Neutrophil (primary cell): ENCODE measurements around the gene ZNF367.

ENCODE experiments used
- H3K27ac ChIP-seq: fragments of 200-600 bp; sonication (generic); 2 replicates; pipeline ENCODE4 v1.5.1; 2016; ENCODE audit warnings: mild to moderate bottlenecking, moderate library complexity
- H3K27me3 ChIP-seq: fragments of 200-600 bp; sonication (generic); 2 replicates; pipeline ENCODE4 v1.6.0; 2016; ENCODE audit warnings: mild to moderate bottlenecking
- H3K36me3 ChIP-seq: fragments of 200-600 bp; sonication (generic); 2 replicates; pipeline ENCODE4 v1.5.1; 2017
- H3K4me1 ChIP-seq, 2 experiments: fragments of 200-600 bp in 1 of 2; sonication (generic) in 1 of 2; 1 replicate in 1 of 2; 2 replicates in 1 of 2; pipeline versions ENCODE4 v1.5.1 to v1.6.1; 2013 to 2016; ENCODE audit warnings: low read depth in 1 of 2, low read length in 1 of 2, mild to moderate bottlenecking in 1 of 2, moderate library complexity in 1 of 2; ENCODE audit not compliant: control insufficient read depth in 1 of 2, insufficient read depth in 1 of 2
- H3K4me3 ChIP-seq, 2 experiments: fragments of 200-600 bp in 1 of 2; sonication (generic) in 1 of 2; 1 replicate in 1 of 2; 2 replicates in 1 of 2; pipeline ENCODE4 v1.5.1; 2013 to 2016; ENCODE audit warnings: low read depth in 1 of 2, low read length in 1 of 2, mild to moderate bottlenecking in 1 of 2, moderate library complexity in 1 of 2
- H3K9me3 ChIP-seq: fragments of 200-600 bp; sonication (generic); 2 replicates; pipeline ENCODE4 v1.5.1; 2016
- CTCF ChIP-seq: fragments of 200-600 bp; sonication (generic); IDR thresholded peaks from 2 replicates; pipeline ENCODE4 v1.5.1; 2016; ENCODE audit warnings: antibody characterized with exemption

Gene ZNF367

GRCh38 chr9:96425500-96426169, 7.5 kb upstream of the ZNF367 start:
- no peaks in the 10 kb centered on the region for H3K9me3 ChIP-seq
- H3K4me1 ChIP-seq, result no peaks in the 10 kb centered on the region
- no peak for TF ChIP-seq CTCF
- H3K4me3 ChIP-seq, result no peak overlapping the region
- no peaks in the 10 kb centered on the region for H3K27me3 ChIP-seq
- no peaks in the 10 kb centered on the region for H3K36me3 ChIP-seq
- no peak overlapping the region for H3K27ac ChIP-seq

DNA sequence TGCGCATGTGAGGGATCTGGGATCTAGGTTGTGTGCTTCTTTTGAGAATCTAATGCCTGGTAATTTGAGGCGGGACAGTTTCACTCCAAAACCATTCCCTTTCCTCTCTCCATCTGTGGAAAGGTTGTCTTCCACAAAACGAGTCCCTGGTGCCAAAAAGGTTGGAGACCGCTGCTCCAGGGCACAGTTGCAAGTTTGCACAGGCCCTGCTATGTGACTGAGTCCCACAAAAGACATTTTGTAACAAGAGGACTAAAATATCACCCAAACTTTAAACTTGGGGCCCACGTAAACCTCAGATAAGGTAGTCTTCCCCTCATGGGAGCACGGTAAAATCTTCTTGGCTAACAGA, 5.8 kb upstream of the ZNF367 start:
- TF ChIP-seq CTCF, result no peak
- Histone ChIP-seq H3K36me3 (no peaks in the 10 kb centered on the region), H3K9me3 (no peaks in the 10 kb centered on the region), H3K27ac (no peak overlapping the region), H3K4me3 (no peak overlapping the region), H3K27me3 (no peaks in the 10 kb centered on the region), H3K4me1 (peaks cover 5 to 7% of the 10 kb centered on the region in 2 experiments)

DNA sequence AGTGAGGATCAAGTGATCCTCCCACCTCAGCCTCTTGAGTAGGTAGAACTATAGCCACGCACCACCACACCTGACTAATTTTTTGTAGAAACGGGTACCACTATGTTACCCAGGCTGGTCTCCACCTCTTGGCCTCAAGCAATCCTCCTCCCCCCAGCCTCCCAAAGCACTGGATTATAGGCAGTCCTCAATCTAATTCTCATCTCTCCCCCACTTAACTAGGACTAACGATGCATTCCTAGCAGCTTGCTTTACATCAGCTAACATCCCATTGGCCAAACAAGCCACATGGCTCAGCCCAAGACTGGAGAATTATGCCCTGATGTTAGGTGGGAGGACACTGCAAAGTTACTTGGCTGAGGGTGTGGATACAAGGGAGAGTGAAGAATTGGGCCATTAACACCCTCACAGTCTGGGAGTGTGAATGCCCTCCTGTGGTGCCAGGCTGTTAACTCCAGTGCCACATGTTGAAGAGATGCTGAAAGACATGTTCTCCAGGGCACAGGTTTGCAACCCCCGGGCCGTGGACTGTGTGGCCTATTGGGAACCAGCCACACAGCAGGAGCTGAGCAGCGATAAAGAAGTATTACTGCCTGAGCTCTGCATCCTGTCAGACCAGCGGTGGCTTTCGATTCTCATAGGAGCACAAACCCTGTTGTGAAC, 5.3 kb upstream of the ZNF367 start:
- TF ChIP-seq CTCF, result no peak
- no peak overlapping the region for H3K4me3 ChIP-seq
- peaks cover 6 to 9% of the 10 kb centered on the region in 2 experiments for H3K4me1 ChIP-seq

DNA sequence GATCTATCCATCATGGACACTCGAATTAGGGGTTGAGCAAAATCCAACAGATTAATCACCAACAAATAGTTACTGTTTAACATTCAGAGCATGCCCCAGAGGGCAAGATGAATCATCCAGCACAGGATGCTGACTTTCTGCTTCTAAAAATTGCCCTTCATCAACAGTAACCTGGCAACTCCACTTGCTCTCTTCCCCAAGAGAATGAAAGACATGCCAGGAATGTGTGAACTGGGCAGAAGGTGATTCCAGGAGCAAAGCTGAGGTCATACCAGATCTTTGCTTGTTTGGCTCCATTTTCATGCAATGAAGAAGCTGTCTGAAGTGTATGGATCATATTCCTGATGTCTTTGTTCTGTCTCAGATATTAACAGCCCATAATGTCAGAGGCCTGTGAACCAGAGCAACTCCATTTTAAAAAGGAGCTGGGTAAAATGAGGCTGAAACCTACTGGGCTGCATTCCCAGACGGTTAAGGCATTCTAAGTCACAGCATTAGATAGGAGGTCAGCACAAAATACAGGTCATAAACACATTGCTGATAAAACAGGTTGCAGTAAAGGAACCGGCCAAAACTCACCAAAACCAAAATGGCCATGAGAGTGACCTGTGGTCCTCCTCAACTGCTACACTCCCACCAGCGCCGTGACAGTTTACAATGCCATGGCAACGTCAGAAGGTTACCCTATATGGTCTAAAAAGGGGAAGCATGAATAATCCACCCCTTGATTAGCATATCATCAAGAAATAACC, 2.5 kb upstream of the ZNF367 start:
- Histone ChIP-seq H3K4me3 (no peak overlapping the region), H3K9me3 (no peaks in the 10 kb centered on the region), H3K27ac (no peak overlapping the region), H3K4me1 (peaks cover 17 to 22% of the 10 kb centered on the region in 2 experiments), H3K36me3 (no peaks in the 10 kb centered on the region), H3K27me3 (no peaks in the 10 kb centered on the region)
- no peak for TF ChIP-seq CTCF

More for the DNA sequence above, 5.3 kb upstream of the ZNF367 start:
- no peak overlapping the region for H3K27ac ChIP-seq
- no peaks in the 10 kb centered on the region for H3K27me3 ChIP-seq
- no peaks in the 10 kb centered on the region for H3K9me3 ChIP-seq
- H3K36me3 ChIP-seq, result no peaks in the 10 kb centered on the region

DNA sequence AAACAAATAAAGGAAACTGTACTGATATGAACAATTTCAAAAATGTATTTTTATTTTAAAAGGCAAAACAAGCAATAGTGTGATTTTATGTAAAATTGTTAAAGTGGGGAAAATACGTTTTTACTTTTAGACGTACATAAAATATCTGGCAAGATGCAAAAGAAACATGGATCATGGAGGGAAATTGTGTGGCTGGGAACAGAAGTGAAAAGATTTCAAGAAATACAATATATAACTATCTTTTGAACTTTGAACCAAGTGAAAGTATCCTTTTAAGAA, 1.5 kb upstream of the ZNF367 start:
- H3K36me3 ChIP-seq, result no peaks in the 10 kb centered on the region
- peak overlapping the region; percentile 86 to 97 for H3K4me3 ChIP-seq
- peaks cover 17 to 22% of the 10 kb centered on the region in 2 experiments for H3K4me1 ChIP-seq
- H3K9me3 ChIP-seq, result no peaks in the 10 kb centered on the region
- H3K27ac ChIP-seq, result no peak overlapping the region
- no peaks in the 10 kb centered on the region for H3K27me3 ChIP-seq
- TF ChIP-seq CTCF, result no peak
